CD8-positive, alpha-beta memory T cell (primary cell): ENCODE results near the gene AVPR1B. TPM values are rescaled to one million over a fixed set of nuclear protein-coding genes. Genes with fewer than 3 reads are reported as not detected.
"Not testable (repeated sequence)": the region's sequence is repeated elsewhere in the genome, so short reads cannot be mapped to it uniquely, and the experiment has no call there.

Source experiments
- CTCF ChIA-PET: fragments of 350-600 bp; sonication (Branson Sonifier 250); formaldehyde crosslinking; loops from one replicate; lab custom pipeline; 2021; ENCODE audit warnings: antibody characterized with exemption; lab: Charles Lee
- POLR2A ChIA-PET: fragments of 350-600 bp; sonication (Branson Sonifier 250); formaldehyde crosslinking; loops from one replicate; lab custom pipeline; 2021; ENCODE audit warnings: antibody characterized with exemption; lab: Charles Lee
- DNase-seq, 5 donors: peaks; one replicate each; pipeline versions ENCODE4 v3.0.0 to v3.0.0-alpha.2; 2020 to 2022; ENCODE audit warnings: mixed read lengths in 1 of 5
- H3K27ac ChIP-seq: one replicate; pipeline ENCODE4 v1.7.0; 2013; ENCODE audit warnings: low read depth, mild to moderate bottlenecking, low read length, moderate library complexity
- H3K27me3 ChIP-seq: 2 replicates; pipeline ENCODE4 v1.7.0; 2013; ENCODE audit warnings: low read length, mild to moderate bottlenecking; ENCODE audit not compliant: insufficient read depth, poor library complexity, severe bottlenecking
- H3K36me3 ChIP-seq: 2 replicates; pipeline ENCODE4 v1.7.0; 2013; ENCODE audit warnings: mild to moderate bottlenecking, low read length, moderate library complexity; ENCODE audit not compliant: insufficient read depth
- H3K4me1 ChIP-seq: 2 replicates; pipeline ENCODE4 v1.7.0; 2013; ENCODE audit warnings: mild to moderate bottlenecking, low read length, moderate library complexity; ENCODE audit not compliant: insufficient read depth
- H3K4me3 ChIP-seq: 2 replicates; pipeline ENCODE4 v1.7.0; 2013; ENCODE audit warnings: mild to moderate bottlenecking, low read length
- H3K9me3 ChIP-seq: 2 replicates; pipeline ENCODE4 v1.7.0; 2013; ENCODE audit warnings: mild to moderate bottlenecking, low read length
- H3K27ac Mint-ChIP-seq, 8 donors: one replicate each; pipeline ENCODE4 v1.8.0; 2020 to 2021; ENCODE audit warnings: mixed read lengths in 8 of 8, mild to moderate bottlenecking in 6 of 8, inconsistent platforms in 3 of 8, moderate library complexity in 3 of 8
- H3K27me3 Mint-ChIP-seq, 2 donors: one replicate each; pipeline ENCODE4 v1.8.0; 2020 to 2021; ENCODE audit warnings: mixed read lengths in 2 of 2, mild to moderate bottlenecking in 1 of 2, moderate library complexity in 1 of 2
- H3K36me3 Mint-ChIP-seq, 3 donors: one replicate each; pipeline ENCODE4 v1.8.0; 2020 to 2021; ENCODE audit warnings: mixed read lengths in 3 of 3, inconsistent platforms in 1 of 3, mild to moderate bottlenecking in 1 of 3
- H3K4me1 Mint-ChIP-seq, 3 donors: one replicate each; pipeline ENCODE4 v1.8.0; 2020 to 2021; ENCODE audit warnings: mixed read lengths in 3 of 3, inconsistent platforms in 1 of 3, mild to moderate bottlenecking in 1 of 3
- H3K4me3 Mint-ChIP-seq, 7 donors: one replicate each; pipeline ENCODE4 v1.8.0; 2020 to 2021; ENCODE audit warnings: mixed read lengths in 7 of 7, mild to moderate bottlenecking in 6 of 7, moderate library complexity in 4 of 7, inconsistent platforms in 2 of 7
- H3K9me3 Mint-ChIP-seq, 5 donors: one replicate each; pipeline ENCODE4 v1.8.0; 2020 to 2022; ENCODE audit warnings: mixed read lengths in 5 of 5, mild to moderate bottlenecking in 3 of 5, moderate library complexity in 2 of 5, inconsistent platforms in 1 of 5
- polyA plus RNA-seq: library from polyadenylated mRNA; unstranded; fragments of 300-500 nt; fragmentation: Illumina TruSeq; gene quantifications from one replicate; pipeline ENCODE4 v1.2.3, GENCODE V29; 2021
- total RNA-seq, 2 experiments: library from RNA; stranded (reverse); gene quantifications; one replicate each; pipeline ENCODE4 v1.2.3, GENCODE V29; 2021

AVPR1B gene
- total and polyA plus RNA-seq, 3 experiments from 2014 or later, result not detected

DNA sequence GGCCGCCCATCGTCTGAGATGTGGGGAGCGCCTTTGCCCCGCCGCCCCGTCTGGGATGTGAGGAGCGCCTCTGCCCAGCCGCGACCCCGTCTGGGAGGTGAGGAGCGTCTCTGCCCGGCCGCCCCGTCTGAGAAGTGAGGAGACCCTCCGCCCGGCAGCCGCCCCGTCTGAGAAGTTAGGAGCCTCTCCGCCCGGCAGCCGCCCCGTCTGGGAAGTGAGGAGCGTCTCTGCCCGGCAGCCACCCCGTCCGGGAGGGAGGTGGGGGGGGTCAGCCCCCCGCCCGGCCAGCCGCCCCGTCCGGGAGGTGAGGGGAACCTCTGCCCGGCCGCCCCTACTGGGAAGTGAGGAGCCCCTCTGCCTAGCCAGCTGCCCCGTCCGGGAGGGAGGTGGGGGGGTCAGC is 53.2 kb downstream of the AVPR1B start:
- H3K36me3 Mint-ChIP-seq, H3K27me3 Mint-ChIP-seq, H3K4me3 ChIP-seq, H3K4me1 ChIP-seq, H3K4me1 Mint-ChIP-seq, DNase-seq, H3K27me3 ChIP-seq, H3K9me3 Mint-ChIP-seq, H3K27ac ChIP-seq, H3K4me3 Mint-ChIP-seq, CTCF ChIA-PET, H3K27ac Mint-ChIP-seq, H3K36me3 ChIP-seq, H3K9me3 ChIP-seq, POLR2A ChIA-PET: not testable (repeated sequence)

DNA sequence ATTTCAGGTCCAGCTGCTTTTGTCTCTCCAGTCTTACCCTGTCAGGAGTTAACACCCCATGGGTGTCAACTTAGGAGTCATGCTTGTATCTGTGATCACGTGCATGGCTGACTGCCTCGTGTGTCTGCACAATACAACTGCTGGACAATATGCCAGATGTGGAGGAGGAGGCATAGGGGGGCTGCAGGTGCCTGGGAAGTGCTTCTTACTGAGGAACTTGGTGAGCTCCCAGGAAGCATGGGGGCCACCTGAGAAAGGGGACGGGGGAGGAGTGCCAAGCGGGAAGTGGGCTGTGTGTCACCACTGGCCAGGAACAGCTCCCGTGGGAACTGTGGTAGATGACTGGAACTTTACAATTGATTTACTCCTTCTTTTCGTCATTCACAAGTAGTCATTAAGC is 54.7 kb downstream of the AVPR1B start:
- H3K4me3 ChIP-seq, result no peak overlapping the region
- Mint-ChIP-seq H3K4me3 (no peak overlapping the region), H3K4me1 (no peaks in the 10 kb centered on the region), H3K27me3 (peaks cover 4 to 6% of the 10 kb centered on the region in 2 donors), H3K9me3 (peaks cover 0 to 4% (median 0%) of the 10 kb centered on the region in 5 donors), H3K36me3 (no peaks in the 10 kb centered on the region), H3K27ac (no peak overlapping the region)
- ChIA-PET POLR2A (no interaction called here), CTCF (interaction anchor here (0.7 kb wide), 1 partner anchor 30 kb away, joined by 3 read pairs; no protein-coding TSS in a partner anchor)
- no peaks in the 10 kb centered on the region for H3K27me3 ChIP-seq
- no peaks in the 10 kb centered on the region for H3K36me3 ChIP-seq
- H3K9me3 ChIP-seq, result no peaks in the 10 kb centered on the region
- DNase-seq, result no peak
- no peak overlapping the region for H3K27ac ChIP-seq
- no peaks in the 10 kb centered on the region for H3K4me1 ChIP-seq

- Mint-ChIP-seq H3K9me3 (peaks cover 0 to 4% (median 0%) of the 10 kb centered on the region in 5 donors), H3K4me3 (no peak overlapping the region), H3K4me1 (no peaks in the 10 kb centered on the region), H3K36me3 (no peaks in the 10 kb centered on the region), H3K27ac (no peak overlapping the region), H3K27me3 (peaks cover 3 to 4% of the 10 kb centered on the region in 2 donors)
- Histone ChIP-seq H3K27ac (no peak overlapping the region), H3K4me1 (no peaks in the 10 kb centered on the region), H3K36me3 (no peaks in the 10 kb centered on the region), H3K27me3 (no peaks in the 10 kb centered on the region), H3K4me3 (no peak overlapping the region), H3K9me3 (no peaks in the 10 kb centered on the region)
- ChIA-PET CTCF (no interaction called here), POLR2A (no interaction called here)
- DNase-seq, result no peak
These were observed 56.3 kb downstream of the AVPR1B start for GRCh38 chr1:206060844-206061243.

Other genes with a start within 250 kb of the AVPR1B start
- gene SLC26A9, start 173.9 kb downstream of the AVPR1B start, total RNA-seq, result not detected
- gene SLC26A9, start 173.9 kb downstream of the AVPR1B start, polyA plus RNA-seq, result not detected
- gene RAB7B, start 114.0 kb downstream of the AVPR1B start, total RNA-seq, result under 1 TPM; 0.29 to 0.48 TPM
- not detected for gene RAB7B, start 114.0 kb downstream of the AVPR1B start, polyA plus RNA-seq
- gene CTSE, start 93.5 kb downstream of the AVPR1B start, total RNA-seq, result not detected
- gene CTSE, start 93.5 kb downstream of the AVPR1B start, polyA plus RNA-seq, result not detected
- gene RHEX, start 64.2 kb downstream of the AVPR1B start, total RNA-seq, result not detected
- not detected for gene RHEX, start 64.2 kb downstream of the AVPR1B start, polyA plus RNA-seq
- gene FAM72A, start 85.5 kb upstream of the AVPR1B start, total RNA-seq, result 10 to 100 TPM; 14.1 to 17.5 TPM
- gene FAM72A, start 85.5 kb upstream of the AVPR1B start, polyA plus RNA-seq, result 0.69 TPM
- 10 to 100 TPM; 39.9 to 45.1 TPM for gene SRGAP2, start 86.2 kb upstream of the AVPR1B start, total RNA-seq
- 14.0 TPM for gene SRGAP2, start 86.2 kb upstream of the AVPR1B start, polyA plus RNA-seq